ENCODE results near the gene MGAT1. TPM values are rescaled to one million over a fixed set of nuclear protein-coding genes. Genes with fewer than 3 reads are reported as not detected.
"Not testable (repeated sequence)": the region's sequence is repeated elsewhere in the genome, so short reads cannot be mapped to it uniquely, and the experiment has no call there.

The MGAT1 gene
- total RNA-seq, 1 donor from 2014 or later, result 152 TPM

- H3K36me3 ChIP-seq, result peaks cover 0 to 44% of the 10 kb centered on the region in 2 donors
- no peak overlapping the region for H3K4me3 ChIP-seq
- intact Hi-C loops (cut with DNase I), result no loop called here
- H3K27me3 ChIP-seq, result no peaks in the 10 kb centered on the region
- DNase-seq (ENCODE audit: extremely low spot score in 2 of 2), result no peak
- no peak for TF ChIP-seq POLR2AphosphoS5 (IDR thresholded peaks at IDR 0.05; ENCODE audit: insufficient read depth in 1 of 2, low read depth in 1 of 2)
- TF ChIP-seq, protein P1, sequence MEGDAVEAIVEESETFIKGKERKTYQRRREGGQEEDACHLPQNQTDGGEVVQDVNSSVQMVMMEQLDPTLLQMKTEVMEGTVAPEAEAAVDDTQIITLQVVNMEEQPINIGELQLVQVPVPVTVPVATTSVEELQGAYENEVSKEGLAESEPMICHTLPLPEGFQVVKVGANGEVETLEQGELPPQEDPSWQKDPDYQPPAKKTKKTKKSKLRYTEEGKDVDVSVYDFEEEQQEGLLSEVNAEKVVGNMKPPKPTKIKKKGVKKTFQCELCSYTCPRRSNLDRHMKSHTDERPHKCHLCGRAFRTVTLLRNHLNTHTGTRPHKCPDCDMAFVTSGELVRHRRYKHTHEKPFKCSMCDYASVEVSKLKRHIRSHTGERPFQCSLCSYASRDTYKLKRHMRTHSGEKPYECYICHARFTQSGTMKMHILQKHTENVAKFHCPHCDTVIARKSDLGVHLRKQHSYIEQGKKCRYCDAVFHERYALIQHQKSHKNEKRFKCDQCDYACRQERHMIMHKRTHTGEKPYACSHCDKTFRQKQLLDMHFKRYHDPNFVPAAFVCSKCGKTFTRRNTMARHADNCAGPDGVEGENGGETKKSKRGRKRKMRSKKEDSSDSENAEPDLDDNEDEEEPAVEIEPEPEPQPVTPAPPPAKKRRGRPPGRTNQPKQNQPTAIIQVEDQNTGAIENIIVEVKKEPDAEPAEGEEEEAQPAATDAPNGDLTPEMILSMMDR (IDR thresholded peaks at IDR 0.05), result no peak
- H3K4me1 ChIP-seq, result peaks cover 38% of the 10 kb centered on the region
- H3K27ac ChIP-seq, result no peak overlapping the region
- H3K9me3 ChIP-seq, result no peaks in the 10 kb centered on the region
Measured at GRCh38 chr5:180792965-180793287, 9.7 kb downstream of the MGAT1 start.

DNA sequence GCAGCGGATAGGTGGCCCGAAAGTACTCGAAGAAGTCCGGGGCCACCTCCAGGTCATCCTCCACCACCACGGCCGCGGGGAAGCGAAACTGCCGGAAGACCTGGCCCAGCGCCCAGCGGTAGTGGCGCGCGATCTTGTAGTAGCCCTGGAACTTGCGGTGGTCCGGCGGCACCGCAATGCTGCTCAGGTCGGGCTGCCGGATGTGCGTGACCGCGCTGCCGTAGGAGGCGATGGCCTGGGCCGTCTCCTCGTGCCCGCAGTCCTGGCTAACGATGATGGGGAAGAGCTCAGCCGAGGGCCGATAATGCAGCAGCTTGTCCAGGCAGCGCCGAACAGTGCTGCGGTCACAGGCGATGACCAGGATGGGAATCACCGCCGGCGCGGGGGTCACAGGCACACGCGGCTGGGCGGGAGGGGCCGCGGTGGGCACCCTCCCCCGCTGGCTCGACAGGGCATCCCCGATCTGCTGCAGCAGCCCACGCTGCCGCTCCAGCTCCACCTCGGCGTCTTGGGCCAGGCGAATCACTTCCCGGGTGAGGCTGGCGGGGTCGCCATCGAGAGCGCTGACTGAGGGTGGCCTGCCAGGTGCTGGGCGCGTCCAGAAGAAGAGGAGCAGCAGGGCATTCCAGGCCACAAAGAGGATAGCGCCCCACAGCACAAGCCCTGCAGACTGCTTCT, 10.2 kb downstream of the MGAT1 start:
- Histone ChIP-seq H3K27me3 (no peaks in the 10 kb centered on the region), H3K4me3 (no peak overlapping the region), H3K9me3 (no peaks in the 10 kb centered on the region), H3K27ac (no peak overlapping the region), H3K4me1 (peaks cover 37% of the 10 kb centered on the region), H3K36me3 (peaks cover 0 to 44% of the 10 kb centered on the region in 2 donors)
- DNase-seq (ENCODE audit: extremely low spot score in 2 of 2), result peak in 1 of 2 donors; percentile 94
- TF ChIP-seq POLR2A (IDR thresholded peaks at IDR 0.05), result no peak
- TF ChIP-seq, protein P1 (IDR thresholded peaks at IDR 0.05), result no peak
- no peak for TF ChIP-seq POLR2AphosphoS5 (IDR thresholded peaks at IDR 0.05; ENCODE audit: insufficient read depth in 1 of 2, low read depth in 1 of 2)
- intact Hi-C loops (cut with DNase I), result no loop called here

DNA sequence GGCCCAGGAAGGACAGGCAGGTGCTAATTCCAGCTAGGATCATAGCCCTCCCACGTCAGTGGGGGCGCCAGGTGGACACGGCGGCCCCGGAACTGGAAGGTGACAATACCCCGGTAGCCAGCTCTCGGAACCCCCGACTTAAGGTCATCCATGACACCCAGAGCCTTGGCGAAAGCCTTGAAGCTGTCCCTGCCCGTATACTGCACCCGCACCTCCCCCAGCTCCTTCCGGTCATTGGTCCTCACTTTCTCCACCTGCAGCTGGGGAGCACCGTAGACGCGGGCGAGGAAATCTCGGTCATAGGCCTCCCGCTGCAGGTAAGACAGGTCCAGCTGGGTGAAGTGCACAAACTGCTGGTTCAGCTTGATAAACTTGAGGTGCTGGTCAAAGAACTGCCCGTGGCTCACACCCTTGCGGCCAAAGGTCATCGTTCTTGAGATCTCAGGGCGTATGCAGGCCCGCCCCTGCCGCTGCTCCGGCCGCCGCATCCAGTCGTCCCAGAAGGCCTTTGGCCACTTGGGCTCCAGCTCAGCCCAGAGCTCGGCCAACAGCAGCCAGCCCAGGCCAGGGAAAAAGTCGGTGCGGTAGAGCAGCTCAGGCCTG, 10.9 kb downstream of the MGAT1 start:
- Histone ChIP-seq H3K4me3 (no peak overlapping the region), H3K27ac (no peak overlapping the region), H3K36me3 (peaks cover 0 to 44% of the 10 kb centered on the region in 2 donors), H3K9me3 (no peaks in the 10 kb centered on the region), H3K4me1 (peaks cover 37% of the 10 kb centered on the region), H3K27me3 (no peaks in the 10 kb centered on the region)
- DNase-seq (ENCODE audit: extremely low spot score in 2 of 2), result peak in 1 of 2 donors; percentile 84
- TF ChIP-seq POLR2A (IDR thresholded peaks at IDR 0.05), result no peak
- no peak for TF ChIP-seq POLR2AphosphoS5 (IDR thresholded peaks at IDR 0.05; ENCODE audit: insufficient read depth in 1 of 2, low read depth in 1 of 2)
- TF ChIP-seq, protein P1 (IDR thresholded peaks at IDR 0.05), result no peak
- intact Hi-C loops (cut with DNase I), result no loop called here

DNA sequence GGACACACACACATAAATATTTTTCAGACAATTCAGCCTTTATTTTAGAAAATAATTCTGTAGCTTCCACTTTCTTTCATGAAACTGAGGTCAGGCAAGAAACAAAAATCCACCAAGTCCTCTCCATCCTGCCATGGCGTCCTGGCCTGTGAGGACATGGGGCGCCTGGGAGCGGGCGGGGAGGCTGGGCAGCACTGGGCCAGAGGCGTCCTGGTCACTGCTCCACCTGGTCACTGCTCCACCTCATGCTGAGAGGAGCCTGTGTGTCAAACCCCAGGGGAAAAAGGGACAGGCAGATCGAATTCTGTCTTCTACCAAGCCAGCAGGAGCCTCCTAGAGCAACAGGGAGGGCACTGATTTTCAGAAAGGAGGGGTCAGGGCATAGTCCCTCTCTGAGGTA, 12.1 kb downstream of the MGAT1 start:
- Histone ChIP-seq H3K4me1 (peaks cover 37% of the 10 kb centered on the region), H3K9me3 (no peaks in the 10 kb centered on the region), H3K27ac (no peak overlapping the region), H3K36me3 (peaks cover 0 to 44% of the 10 kb centered on the region in 2 donors), H3K4me3 (no peak overlapping the region), H3K27me3 (no peaks in the 10 kb centered on the region)
- no peak for DNase-seq (ENCODE audit: extremely low spot score in 2 of 2)
- intact Hi-C loops (cut with DNase I), result no loop called here
- TF ChIP-seq POLR2A (IDR thresholded peaks at IDR 0.05), result no peak
- TF ChIP-seq POLR2AphosphoS5 (IDR thresholded peaks at IDR 0.05; ENCODE audit: insufficient read depth in 1 of 2, low read depth in 1 of 2), result no peak
- TF ChIP-seq, protein P1 (IDR thresholded peaks at IDR 0.05), result no peak

- Histone ChIP-seq H3K27me3 (no peaks in the 10 kb centered on the region), H3K36me3 (peaks cover 0 to 44% of the 10 kb centered on the region in 2 donors), H3K4me3 (no peak overlapping the region), H3K9me3 (no peaks in the 10 kb centered on the region), H3K27ac (no peak overlapping the region), H3K4me1 (peaks cover 40% of the 10 kb centered on the region)
- intact Hi-C loops (cut with DNase I), result no loop called here
- no peak for DNase-seq (ENCODE audit: extremely low spot score in 2 of 2)
- TF ChIP-seq POLR2AphosphoS5 (IDR thresholded peaks at IDR 0.05; ENCODE audit: insufficient read depth in 1 of 2, low read depth in 1 of 2), result no peak
- TF ChIP-seq, protein P1 (IDR thresholded peaks at IDR 0.05), result no peak
- no peak for TF ChIP-seq POLR2A (IDR thresholded peaks at IDR 0.05)
Measured at GRCh38 chr5:180790020-180790419, 12.6 kb downstream of the MGAT1 start.

DNA sequence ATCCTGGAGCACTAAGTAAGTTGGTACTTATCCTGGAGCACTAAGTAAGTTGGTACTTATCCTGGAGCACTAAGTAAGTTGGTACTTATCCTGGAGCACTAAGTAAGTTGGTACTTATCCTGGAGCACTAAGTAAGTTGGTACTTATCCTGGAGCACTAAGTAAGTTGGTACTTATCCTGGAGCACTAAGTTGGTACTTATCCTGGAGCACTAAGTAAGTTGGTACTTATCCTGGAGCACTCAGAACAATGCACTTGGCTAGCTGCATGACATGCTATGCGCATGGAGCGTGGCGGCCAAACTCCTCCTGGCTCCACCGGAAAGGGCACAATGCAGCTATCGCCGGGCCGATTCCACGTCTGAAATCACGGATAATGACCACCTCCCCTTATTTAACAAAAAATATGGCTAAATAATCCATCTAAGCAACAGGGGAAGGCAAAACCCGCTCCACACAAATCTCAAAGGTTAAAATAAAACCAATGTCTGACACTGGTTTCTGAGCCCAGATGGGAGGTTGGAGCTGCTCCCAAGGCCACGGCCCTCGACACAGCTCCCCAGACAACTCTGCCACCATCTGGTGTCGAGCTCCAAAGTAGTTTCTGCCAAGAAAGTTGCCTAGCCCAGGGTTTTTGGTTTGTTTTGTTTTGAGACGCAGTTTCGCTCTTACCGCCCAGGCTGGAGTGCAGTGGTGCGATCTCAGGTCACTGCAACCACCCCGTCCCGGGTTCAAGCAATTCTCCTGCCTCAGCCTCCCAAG, 13.8 kb downstream of the MGAT1 start:
- peaks cover 50% of the 10 kb centered on the region for H3K4me1 ChIP-seq
- not testable (repeated sequence) for H3K4me3 ChIP-seq, H3K27ac ChIP-seq, H3K9me3 ChIP-seq, H3K27me3 ChIP-seq
- H3K36me3 ChIP-seq, result peaks cover 0 to 36% of the 10 kb centered on the region in 2 donors
- intact Hi-C loops (cut with DNase I), result loop anchor here (5.0 kb wide), 1 partner anchor 73 kb away; the partner anchor contains the start of gene ZFP62
- DNase-seq (ENCODE audit: extremely low spot score in 2 of 2), result peak in 1 of 2 donors; percentile 25
